Measurements from ENCODE around the gene ZAR1. TPM values are rescaled to one million over a fixed set of nuclear protein-coding genes. Genes with fewer than 3 reads are reported as not detected.

The ZAR1 gene
- total RNA-seq, 4 donors from 2014 or later = not detected

DNA sequence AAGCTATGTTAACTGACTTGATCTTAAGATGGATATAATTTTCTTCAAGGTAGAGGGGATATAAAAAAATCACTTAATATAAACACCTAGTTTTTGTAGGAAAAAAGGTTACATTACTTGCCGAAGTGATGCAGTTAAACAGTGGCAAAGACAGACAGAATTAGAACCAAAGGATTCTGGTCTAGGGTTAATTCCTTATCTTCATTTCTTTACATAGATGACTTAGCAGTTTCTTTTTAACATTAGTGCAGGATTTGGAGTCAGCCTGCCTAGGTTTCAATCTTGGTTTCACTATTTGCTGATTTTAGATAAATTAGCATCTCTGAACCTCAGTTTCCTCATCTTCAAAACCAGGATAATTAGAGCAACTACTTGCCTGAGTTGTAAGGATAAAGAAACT lies 14.3 kb downstream of the ZAR1 start:
- TF ChIP-seq, protein P1, sequence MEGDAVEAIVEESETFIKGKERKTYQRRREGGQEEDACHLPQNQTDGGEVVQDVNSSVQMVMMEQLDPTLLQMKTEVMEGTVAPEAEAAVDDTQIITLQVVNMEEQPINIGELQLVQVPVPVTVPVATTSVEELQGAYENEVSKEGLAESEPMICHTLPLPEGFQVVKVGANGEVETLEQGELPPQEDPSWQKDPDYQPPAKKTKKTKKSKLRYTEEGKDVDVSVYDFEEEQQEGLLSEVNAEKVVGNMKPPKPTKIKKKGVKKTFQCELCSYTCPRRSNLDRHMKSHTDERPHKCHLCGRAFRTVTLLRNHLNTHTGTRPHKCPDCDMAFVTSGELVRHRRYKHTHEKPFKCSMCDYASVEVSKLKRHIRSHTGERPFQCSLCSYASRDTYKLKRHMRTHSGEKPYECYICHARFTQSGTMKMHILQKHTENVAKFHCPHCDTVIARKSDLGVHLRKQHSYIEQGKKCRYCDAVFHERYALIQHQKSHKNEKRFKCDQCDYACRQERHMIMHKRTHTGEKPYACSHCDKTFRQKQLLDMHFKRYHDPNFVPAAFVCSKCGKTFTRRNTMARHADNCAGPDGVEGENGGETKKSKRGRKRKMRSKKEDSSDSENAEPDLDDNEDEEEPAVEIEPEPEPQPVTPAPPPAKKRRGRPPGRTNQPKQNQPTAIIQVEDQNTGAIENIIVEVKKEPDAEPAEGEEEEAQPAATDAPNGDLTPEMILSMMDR (IDR thresholded peaks at IDR 0.05; ENCODE audit: low read depth) = no peak

DNA sequence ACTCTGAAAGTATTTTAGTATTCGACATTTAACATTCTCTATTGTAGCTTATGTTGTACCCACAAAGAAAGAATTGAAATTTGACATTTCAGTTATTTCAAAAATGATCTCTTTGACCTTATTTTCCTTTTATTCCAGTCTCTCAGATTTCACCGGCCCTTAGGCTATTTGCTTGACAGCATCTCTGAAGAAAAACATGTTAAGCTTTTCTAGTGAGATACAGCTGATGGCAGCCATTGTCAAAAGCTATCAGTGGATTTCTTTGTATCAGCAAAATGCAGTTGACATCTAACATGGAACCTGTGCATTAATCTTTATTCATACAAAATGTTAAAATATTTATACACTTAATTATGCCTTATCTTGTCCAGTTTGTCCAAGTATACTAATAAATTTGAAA lies 16.7 kb downstream of the ZAR1 start:
- TF ChIP-seq, protein P1 (IDR thresholded peaks at IDR 0.05; ENCODE audit: low read depth) = no peak

DNA sequence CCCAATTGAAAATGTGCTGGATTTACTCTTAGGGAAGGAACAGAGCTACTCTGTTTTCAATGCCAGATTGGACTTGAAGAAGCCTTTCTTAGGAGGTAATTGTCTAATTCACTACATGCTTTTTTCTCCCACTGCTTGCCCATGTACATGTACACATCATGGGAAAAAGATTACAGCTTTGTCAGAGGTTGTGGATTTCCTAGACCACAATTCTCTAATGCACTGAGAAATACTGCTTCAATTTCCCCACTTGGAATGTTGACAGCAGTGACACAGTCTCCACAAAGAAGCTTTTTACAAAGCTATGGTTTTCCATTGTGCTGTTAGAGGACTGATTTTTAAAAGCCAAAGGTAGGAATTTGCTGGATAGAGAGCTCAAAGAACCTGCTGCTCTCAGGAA lies 19.5 kb downstream of the ZAR1 start:
- TF ChIP-seq, protein P1 (IDR thresholded peaks at IDR 0.05; ENCODE audit: low read depth) = no peak

DNA sequence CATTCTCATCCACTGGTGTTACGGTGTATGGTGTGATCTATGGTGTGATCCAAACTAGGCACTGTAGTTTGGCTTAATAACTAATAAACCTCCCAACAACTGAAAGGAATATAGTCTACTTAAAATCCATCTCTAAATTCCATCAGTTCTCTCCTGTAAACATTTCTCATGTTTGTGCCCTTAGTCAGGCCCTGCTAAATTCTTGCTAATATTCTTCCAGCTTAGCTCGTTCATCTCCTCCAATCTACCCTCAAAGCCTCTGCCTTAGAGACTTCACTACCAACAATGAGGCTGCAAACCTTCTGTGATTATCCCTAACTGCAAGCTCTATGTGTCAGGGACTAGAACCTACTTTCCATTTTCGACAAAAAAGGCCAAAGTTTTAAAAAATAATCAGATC lies 28.1 kb downstream of the ZAR1 start:
- TF ChIP-seq, protein P1 (IDR thresholded peaks at IDR 0.05; ENCODE audit: low read depth) = no peak

DNA sequence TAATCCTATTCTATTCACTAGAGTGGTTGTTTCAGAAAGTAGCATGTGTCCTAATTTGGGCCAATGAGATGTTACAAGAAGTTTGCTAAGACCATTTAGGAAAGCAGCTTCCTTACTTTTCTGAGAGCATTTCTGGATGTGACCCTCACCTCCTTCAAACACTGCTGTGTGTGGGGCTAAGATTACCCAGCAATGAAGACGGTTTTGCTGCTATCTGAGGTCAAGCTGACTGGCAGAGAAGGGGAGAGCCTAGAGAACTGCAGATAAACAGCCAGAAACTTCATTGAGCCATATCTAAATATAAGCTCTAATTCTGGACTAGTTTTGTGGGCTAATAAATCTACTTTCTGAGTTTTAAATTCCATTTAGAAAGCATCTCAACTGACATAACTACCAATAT lies 36.4 kb downstream of the ZAR1 start:
- TF ChIP-seq, protein P1 (IDR thresholded peaks at IDR 0.05; ENCODE audit: low read depth) = no peak

DNA sequence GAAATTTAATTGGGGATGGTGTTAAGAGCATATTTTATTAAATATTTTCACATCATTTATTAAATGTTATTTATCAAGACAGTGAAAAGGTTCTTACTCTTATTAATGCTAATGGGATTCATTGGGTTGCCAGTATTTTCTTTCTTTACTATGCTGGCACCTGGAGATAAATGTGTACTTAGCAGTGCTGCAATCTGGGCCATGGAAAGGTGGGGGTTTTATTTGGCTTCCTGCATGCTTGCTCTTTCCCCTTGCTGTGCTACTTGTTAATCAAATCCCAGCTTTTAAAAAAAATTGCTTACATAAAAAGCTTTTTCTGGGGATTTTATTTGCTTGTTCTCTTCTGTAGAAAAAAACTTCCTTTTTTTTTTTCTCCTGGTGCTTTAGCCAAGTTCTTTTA lies 48.3 kb downstream of the ZAR1 start:
- TF ChIP-seq, protein P1 (IDR thresholded peaks at IDR 0.05; ENCODE audit: low read depth) = no peak

DNA sequence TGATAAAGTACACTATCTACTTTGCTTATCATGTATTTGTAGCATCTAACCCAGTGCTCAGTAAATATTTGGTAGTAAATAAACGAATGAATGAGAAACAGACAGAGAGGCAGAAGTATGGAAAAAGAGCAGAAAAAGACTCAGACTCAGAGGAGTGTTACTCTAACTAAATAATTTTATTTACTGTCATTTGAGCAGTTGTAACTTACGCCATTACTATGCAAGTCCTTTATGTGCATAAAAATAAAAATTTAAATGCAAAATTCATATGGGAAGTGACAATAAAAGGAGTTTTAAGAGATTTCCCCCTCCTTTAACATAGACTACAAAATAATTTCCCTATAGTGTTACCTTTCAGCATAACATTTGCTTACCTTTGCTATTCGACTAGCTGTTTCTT lies 49.5 kb downstream of the ZAR1 start:
- TF ChIP-seq, protein P1 (IDR thresholded peaks at IDR 0.05; ENCODE audit: low read depth) = no peak
